NOMO-1 (cell line): ENCODE data around the gene EFCAB9.
"Not testable (repeated sequence)": the region's sequence is repeated elsewhere in the genome, so short reads cannot be mapped to it uniquely, and the experiment has no call there.

ENCODE experiments used
- DNase-seq, 2 experiments: peaks; one replicate each; lab custom pipeline; 2025; ENCODE audit not compliant: unreplicated experiment in 2 of 2; lab: John Stamatoyannopoulos, UW

Gene EFCAB9

GRCh38 chr5:172193872-172194271 is at the start of gene EFCAB9:
TSS of gene EFCAB9 (plus strand) at chr5:172194172. CDS start at chr5:172194173, 1 bp downstream.
- no peak for DNase-seq

DNA sequence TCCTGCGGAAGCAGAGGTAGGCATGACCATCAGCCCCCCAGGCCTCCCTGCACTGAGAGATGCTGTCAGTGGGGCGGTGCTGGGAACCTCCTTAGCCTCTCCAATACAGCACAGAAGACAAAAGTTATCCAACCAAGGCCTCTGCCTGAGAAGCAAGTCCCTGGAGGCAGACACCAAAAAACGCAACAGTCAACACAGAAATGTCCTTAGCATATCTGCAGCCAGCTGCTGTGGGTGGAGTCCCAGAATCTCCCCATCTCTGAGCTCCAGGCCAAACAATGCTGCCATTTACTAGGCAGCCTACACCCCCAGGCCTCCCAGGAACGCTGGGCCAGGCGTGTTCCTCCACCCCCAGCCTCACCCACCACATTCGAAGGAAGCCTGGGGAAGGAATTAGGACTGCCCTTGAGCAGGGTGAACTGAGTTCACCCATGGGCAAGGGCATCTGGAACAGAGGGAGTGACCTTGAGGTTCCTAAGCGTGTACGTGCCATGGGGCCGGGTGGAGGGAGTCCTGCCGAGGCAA is 49.6 kb upstream of the EFCAB9 start:
- DNase-seq = no peak

GRCh38 chr5:172144931-172145869 is 48.8 kb upstream of the EFCAB9 start:
- DNase-seq = no peak

GRCh38 chr5:172145870-172146747 is 47.9 kb upstream of the EFCAB9 start:
- DNase-seq = no peak

DNA sequence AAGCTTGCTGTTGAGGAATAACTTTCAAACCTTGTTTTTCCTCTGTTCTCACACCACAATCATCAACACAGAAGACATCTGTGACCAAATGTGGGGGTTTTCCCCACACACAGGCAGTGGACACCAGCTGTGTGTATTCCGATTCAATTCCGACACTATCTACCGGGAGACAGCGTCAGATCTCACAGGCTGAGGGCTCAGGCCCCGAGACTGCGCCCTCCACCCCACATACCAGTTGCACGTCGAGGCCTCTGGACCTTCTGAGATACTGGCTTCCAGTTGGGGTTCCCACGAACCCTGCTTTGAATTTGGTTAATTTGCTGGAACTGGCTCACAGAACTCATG is 47.3 kb upstream of the EFCAB9 start:
- DNase-seq = no peak

DNA sequence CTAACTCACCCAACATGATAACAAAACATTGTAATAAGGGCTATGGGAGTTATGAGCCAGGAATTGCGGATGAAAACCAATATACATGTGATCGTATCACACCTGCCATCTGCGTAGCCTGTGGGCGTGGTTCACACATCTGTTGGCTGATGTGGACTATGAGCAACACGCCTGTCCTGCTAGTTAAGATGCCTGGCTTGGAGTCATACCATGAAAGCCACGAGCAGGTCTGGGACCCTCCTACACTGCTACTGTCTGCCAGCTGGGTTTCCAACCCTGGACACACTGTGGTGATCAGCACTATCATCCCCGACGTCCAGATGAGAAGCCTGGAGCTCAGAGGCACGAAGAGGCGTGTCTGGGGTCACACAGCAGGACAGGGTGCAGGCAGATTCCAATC is 46.1 kb upstream of the EFCAB9 start:
- no peak for DNase-seq

- no peak for DNase-seq
These were observed 45.6 kb upstream of the EFCAB9 start for GRCh38 chr5:172148381-172148780.

DNA sequence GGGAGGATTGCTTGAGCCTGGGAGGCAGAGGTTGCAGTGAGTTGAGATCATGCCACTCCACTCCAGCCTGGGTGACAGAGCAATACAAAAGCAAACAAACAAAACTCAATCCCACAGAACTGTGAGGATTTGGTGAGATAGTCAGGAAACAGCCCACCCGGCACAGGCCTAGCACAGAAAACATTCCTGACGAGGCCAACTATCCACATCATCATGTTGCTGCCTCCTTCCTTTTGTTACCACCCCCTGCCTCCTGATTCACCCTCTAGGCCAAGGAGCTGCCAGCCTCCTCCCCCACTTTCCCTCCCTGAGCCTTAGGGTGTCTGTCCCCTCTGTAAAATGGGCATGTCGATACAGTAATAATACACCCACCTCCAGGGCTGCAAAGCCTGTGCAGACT is 44.9 kb upstream of the EFCAB9 start:
- DNase-seq = no peak

GRCh38 chr5:172149481-172149880 is 44.5 kb upstream of the EFCAB9 start:
- DNase-seq = not testable (repeated sequence)

- DNase-seq = peak; percentile 75 to 79
These were observed 43.2 kb upstream of the EFCAB9 start for GRCh38 chr5:172150514-172151425.

DNA sequence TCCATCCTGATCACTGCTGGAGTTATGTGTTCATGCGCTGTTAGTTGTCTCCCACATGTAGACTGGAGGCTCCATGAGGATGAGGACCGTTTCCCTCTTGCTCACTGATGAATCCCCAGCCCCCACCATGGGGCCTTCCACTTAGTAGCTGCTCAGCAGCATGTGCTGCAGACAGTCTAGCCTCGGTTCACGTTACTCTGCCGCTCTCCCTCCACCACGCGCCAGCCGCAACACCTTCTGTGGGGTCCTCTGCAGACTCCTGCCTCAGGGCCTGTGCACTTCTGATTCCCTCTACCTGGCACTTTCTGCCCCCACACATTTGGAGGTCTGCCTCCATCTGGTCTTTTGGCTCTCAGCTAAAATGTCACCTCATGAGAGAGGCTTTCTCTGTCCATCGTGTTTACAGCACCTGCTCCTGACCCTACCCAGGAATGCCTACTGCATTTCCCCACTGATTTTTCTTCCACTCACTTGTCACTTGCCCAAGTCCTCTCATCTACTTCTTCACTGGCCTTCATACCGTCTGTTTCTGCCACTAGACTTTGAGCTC is 42.2 kb upstream of the EFCAB9 start:
- DNase-seq = no peak

GRCh38 chr5:172153695-172154094 is 40.3 kb upstream of the EFCAB9 start:
- no peak for DNase-seq

- DNase-seq = not testable (repeated sequence)
These were observed 38.9 kb upstream of the EFCAB9 start for GRCh38 chr5:172155101-172155500.

DNA sequence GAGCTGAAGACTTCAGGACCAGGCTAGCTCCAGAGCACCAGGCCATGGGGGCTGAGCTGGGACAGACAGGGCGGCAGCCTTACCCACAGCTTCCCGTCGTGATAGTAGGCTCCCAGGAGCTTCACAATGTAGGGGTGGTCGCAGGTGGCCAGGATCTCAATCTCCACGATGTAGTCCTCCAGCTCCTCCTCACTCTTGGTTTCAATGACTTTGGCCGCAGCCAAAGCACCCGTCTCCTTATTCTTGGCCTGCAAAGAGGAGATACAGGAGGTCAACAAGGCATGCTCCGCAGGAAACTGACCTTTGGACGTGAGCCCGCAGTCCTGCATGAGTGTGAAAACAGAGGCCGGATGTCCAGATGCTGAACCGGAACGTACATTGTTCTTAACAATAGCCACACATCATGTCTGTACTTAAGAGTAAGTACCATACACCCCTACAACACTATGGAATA is 37.4 kb upstream of the EFCAB9 start:
- no peak for DNase-seq

DNA sequence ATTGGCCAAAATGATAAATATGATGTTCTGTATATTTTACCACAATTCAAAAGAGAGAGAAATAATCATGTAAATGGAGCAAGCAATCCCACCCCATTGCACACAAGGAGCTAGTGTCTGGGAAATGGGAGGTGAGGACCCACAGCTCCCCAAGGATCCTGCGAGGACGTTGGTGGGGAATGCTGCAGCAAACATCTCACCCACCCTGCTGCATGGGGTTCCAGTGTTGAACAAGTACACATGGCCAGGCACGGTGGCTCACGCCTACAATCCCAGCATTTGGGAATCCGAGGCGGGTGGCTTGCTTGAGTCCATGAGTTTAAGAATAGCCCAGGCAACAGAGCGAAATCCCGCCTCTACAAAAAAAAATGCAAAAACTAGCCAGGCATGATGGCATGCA is 35.0 kb upstream of the EFCAB9 start:
- no peak for DNase-seq

GRCh38 chr5:172160506-172160905 is 33.5 kb upstream of the EFCAB9 start:
- DNase-seq = no peak

DNA sequence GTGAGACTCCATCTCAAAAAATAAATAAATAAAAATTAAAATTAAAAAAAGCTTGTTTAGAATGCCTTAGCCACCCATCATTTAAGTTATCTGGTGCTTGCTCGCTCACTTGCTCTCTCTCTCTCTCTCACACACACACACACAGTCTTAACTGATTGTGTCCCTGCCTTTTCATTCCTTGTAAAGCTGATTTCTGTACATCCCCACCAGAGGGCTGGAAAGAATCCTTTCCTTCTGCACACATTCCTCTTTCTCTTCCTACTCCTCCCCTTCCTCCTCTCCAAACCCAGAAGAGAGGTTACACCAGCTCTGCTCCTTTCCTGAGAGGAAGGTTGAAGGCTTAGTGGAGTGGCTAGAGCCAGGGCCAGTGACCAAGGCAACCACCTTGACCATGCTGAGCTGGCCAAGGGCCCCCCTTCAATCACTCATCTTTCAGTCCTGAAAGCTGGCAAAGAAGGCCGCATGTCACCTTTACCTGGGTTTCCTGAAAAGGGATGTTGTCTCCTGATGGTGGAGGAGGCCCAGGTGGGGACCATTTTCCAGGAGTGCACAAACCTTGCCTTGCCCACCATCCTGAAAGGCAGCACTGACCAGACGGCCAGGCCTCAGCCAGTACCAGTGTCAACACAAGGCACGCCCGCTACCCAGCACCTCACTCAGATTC is 31.5 kb upstream of the EFCAB9 start:
- no peak for DNase-seq

DNA sequence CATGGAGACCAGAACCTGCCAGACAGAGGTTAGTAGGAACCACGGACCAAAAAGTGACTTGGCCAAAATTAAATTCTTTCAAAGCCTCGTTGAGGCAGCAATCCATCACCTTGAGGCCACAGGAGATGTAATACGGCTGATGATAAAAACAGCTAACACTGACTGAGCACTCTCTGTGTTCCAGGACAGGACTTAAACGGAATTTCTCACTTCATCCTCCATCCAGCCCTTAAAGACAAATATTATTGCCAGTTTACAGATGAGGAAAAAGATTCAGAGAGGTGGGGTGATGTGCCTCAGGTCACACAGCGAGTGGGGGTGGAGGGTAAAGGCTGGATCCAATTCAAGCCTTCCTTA is 31.0 kb upstream of the EFCAB9 start:
- no peak for DNase-seq

DNA sequence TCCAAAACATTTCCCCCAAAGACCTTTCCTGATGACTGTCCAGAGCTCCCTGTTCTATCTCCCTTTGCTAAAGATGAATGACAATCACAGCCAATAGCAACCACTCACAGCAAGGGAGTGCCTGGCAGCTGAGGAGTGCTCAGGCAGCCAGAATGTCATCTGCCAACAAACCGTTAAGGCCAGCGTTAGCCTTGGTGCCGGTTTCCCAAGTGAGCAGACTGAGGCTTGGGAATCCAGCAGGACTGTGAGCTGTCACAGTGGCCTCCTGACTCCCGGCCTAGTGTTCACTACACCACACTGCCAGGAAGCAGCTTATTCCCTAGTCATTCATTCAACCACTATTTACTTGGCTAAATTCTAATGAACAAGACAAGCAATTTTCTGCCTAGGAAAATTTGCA is 30.6 kb upstream of the EFCAB9 start:
- no peak for DNase-seq
